Esophagus squamous epithelium (tissue), 5 donors: ENCODE data around the gene PRRC2B. TPM values are rescaled to one million over a fixed set of nuclear protein-coding genes. Genes with fewer than 3 reads are reported as not detected.
A peak's percentile ranks its signal among the peaks of the same experiment; 100 is the strongest.

ENCODE experiments used
- DNase-seq: peaks from one replicate; lab custom pipeline; 2025; lab: John Stamatoyannopoulos, UW
- H3K27ac ChIP-seq, 4 donors: fragments of 200-600 bp; sonication (generic); one replicate each; pipeline ENCODE4 v1.5.1; 2016 to 2019; ENCODE audit warnings: mild to moderate bottlenecking in 1 of 4
- H3K27me3 ChIP-seq, 4 donors: fragments of 200-600 bp; sonication (generic); 1 replicate in 3 of 4; 2 replicates in 1 of 4; pipeline versions ENCODE4 v1.5.1 to v1.6.0; 2017 to 2021; ENCODE audit warnings: antibody characterized with exemption in 1 of 4
- H3K36me3 ChIP-seq, 3 donors: fragments of 200-600 bp; sonication (generic); one replicate each; pipeline ENCODE4 v1.5.1; 2016 to 2019
- H3K4me1 ChIP-seq, 3 donors: fragments of 200-600 bp; sonication (generic); one replicate each; pipeline ENCODE4 v1.5.1; 2017 to 2019
- H3K4me3 ChIP-seq, 4 donors: fragments of 200-600 bp; sonication (generic); 1 replicate in 3 of 4; 2 replicates in 1 of 4; pipeline ENCODE4 v1.5.1; 2016 to 2019; ENCODE audit warnings: mild to moderate bottlenecking in 2 of 4, moderate library complexity in 1 of 4
- H3K9me3 ChIP-seq, 3 donors: fragments of 200-600 bp; sonication (generic); one replicate each; pipeline ENCODE4 v1.5.1; 2016 to 2019
- CTCF ChIP-seq, 6 experiments: fragments of 450-650 bp in 4 of 6; fragments of 200-600 bp in 2 of 6; sonication (generic) in 2 of 6; IDR thresholded peaks; one replicate each; pipeline ENCODE4 v1.5.1; 2016 to 2019; ENCODE audit warnings: antibody characterized with exemption in 6 of 6, mild to moderate bottlenecking in 4 of 6, moderate library complexity in 4 of 6
- POLR2A ChIP-seq, 4 donors: fragments of 450-650 bp; IDR thresholded peaks; one replicate each; pipeline ENCODE4 v1.6.1; 2017; ENCODE audit warnings: antibody characterized with exemption in 4 of 4, mild to moderate bottlenecking in 4 of 4, moderate library complexity in 3 of 4
- WGBS, 2 donors: methylation state at CpG; one replicate each; pipeline ENCODE4 v1.1.5; 2018; 5-methylcytosine and 5-hydroxymethylcytosine counted together
- intact Hi-C: fragments of 100-400 bp; cut with DNase I; formaldehyde crosslinking; loops from one replicate; pipeline ENCODE4 v1.15.0; 2022
- total RNA-seq, 4 donors: library from RNA; depleted of rRNA; stranded (reverse); fragments of >200 nt; gene quantifications; one replicate each; pipeline ENCODE4 v1.1.0, GENCODE V29; 2016
- donor health status: DM: yes; HTN: yes; CAD: no.

Gene PRRC2B
- total RNA-seq, 4 donors from 2014 or later = 46.6 to 73.8 (median 62.9) TPM

GRCh38 chr9:131417264-131418142 is 23.6 kb downstream of the PRRC2B start:
- H3K27me3 ChIP-seq = no peaks in the 10 kb centered on the region
- intact Hi-C loops = no loop called here
- 40 to 46% methylated on average over 13 of the region's 13 CpGs for WGBS, 2 donors
- no peak for DNase-seq
- no peak overlapping the region for H3K4me3 ChIP-seq
- TF ChIP-seq POLR2A (IDR thresholded peaks at IDR 0.05) (no peak), CTCF (IDR thresholded peaks at IDR 0.05) (no peak)
- no peaks in the 10 kb centered on the region for H3K9me3 ChIP-seq
- peaks cover 0 to 23% (median 0%) of the 10 kb centered on the region in 3 donors for H3K36me3 ChIP-seq
- H3K27ac ChIP-seq = peak overlapping the region in 3 of 4 donors; percentile 24 to 69 (median 42)
- H3K4me1 ChIP-seq = peaks cover 48 to 99% (median 72%) of the 10 kb centered on the region in 3 donors

GRCh38 chr9:131418143-131419025 is 24.5 kb downstream of the PRRC2B start:
- intact Hi-C loops = no loop called here
- peak overlapping the region; percentile 24 to 69 (median 46) for H3K27ac ChIP-seq
- peaks cover 0 to 22% (median 0%) of the 10 kb centered on the region in 3 donors for H3K36me3 ChIP-seq
- no peaks in the 10 kb centered on the region for H3K9me3 ChIP-seq
- no peak for TF ChIP-seq POLR2A (IDR thresholded peaks at IDR 0.05)
- no peak for TF ChIP-seq CTCF (IDR thresholded peaks at IDR 0.05)
- no peak for DNase-seq
- H3K27me3 ChIP-seq = no peaks in the 10 kb centered on the region
- H3K4me1 ChIP-seq = peaks cover 56 to 99% (median 78%) of the 10 kb centered on the region in 3 donors
- no peak overlapping the region for H3K4me3 ChIP-seq
- 25 to 30% methylated on average over 7 of the region's 7 CpGs for WGBS, 2 donors

GRCh38 chr9:131419026-131419614 is 25.2 kb downstream of the PRRC2B start:
- TF ChIP-seq POLR2A (IDR thresholded peaks at IDR 0.05) (no peak), CTCF (IDR thresholded peaks at IDR 0.05) (no peak)
- DNase-seq = no peak
- intact Hi-C loops = no loop called here
- H3K4me1 ChIP-seq = peaks cover 64 to 99% (median 85%) of the 10 kb centered on the region in 3 donors
- peaks cover 0 to 15% (median 0%) of the 10 kb centered on the region in 3 donors for H3K36me3 ChIP-seq
- 56 to 67% methylated on average over 4 to 6 of the region's 8 CpGs for WGBS, 2 donors
- no peak overlapping the region for H3K4me3 ChIP-seq
- no peaks in the 10 kb centered on the region for H3K9me3 ChIP-seq
- H3K27me3 ChIP-seq = no peaks in the 10 kb centered on the region
- H3K27ac ChIP-seq = peak overlapping the region; percentile 24 to 69 (median 44)

GRCh38 chr9:131419716-131420115 is 25.8 kb downstream of the PRRC2B start:
- Histone ChIP-seq H3K4me3 (no peak overlapping the region), H3K9me3 (no peaks in the 10 kb centered on the region), H3K27ac (peak overlapping the region in 3 of 4 donors; percentile 6 to 38 (median 13)), H3K27me3 (no peaks in the 10 kb centered on the region), H3K36me3 (peaks cover 0 to 9% (median 0%) of the 10 kb centered on the region in 3 donors), H3K4me1 (peaks cover 66 to 99% (median 86%) of the 10 kb centered on the region in 3 donors)
- no peak for DNase-seq
- WGBS, 2 donors = 67 to 78% methylated on average over 7 to 8 of the region's 12 CpGs
- TF ChIP-seq POLR2A (IDR thresholded peaks at IDR 0.05) = no peak
- intact Hi-C loops = no loop called here

GRCh38 chr9:131420980-131421624 is 27.2 kb downstream of the PRRC2B start:
- DNase-seq = no peak
- H3K27ac ChIP-seq = peak overlapping the region; percentile 6 to 87 (median 66)

More at GRCh38 chr9:131420980-131421624, 27.2 kb downstream of the PRRC2B start:
- Histone ChIP-seq H3K36me3 (peaks cover 0 to 6% (median 0%) of the 10 kb centered on the region in 3 donors), H3K4me1 (peaks cover 66 to 98% (median 77%) of the 10 kb centered on the region in 3 donors), H3K27me3 (no peaks in the 10 kb centered on the region), H3K4me3 (no peak overlapping the region), H3K9me3 (no peaks in the 10 kb centered on the region)
- intact Hi-C loops = no loop called here
- TF ChIP-seq POLR2A (IDR thresholded peaks at IDR 0.05) (no peak), CTCF (IDR thresholded peaks at IDR 0.05) (no peak)
- 38 to 40% methylated on average over 13 of the region's 13 CpGs for WGBS, 2 donors
